ENCODE data around the gene CDH23. TPM values are rescaled to one million over a fixed set of nuclear protein-coding genes. Genes with fewer than 3 reads are reported as not detected.

The CDH23 gene
- total and polyA plus RNA-seq, 2 of the 8 experiments (the other 6 are each of a cell fraction or from before 2014, with no cell fraction given) = 1.9 to 4.9 TPM

- ChIA-PET POLR2A (ENCODE audit: partially characterized antibody) (interaction anchor here (1.7 kb wide), 1 partner anchor 14 kb away, joined by 4 read pairs; no protein-coding TSS in a partner anchor), CTCF (ENCODE audit: partially characterized antibody) (interaction anchor here (0.8 to 1.8 kb wide), 6 partner anchors 9 to 512 kb away, joined by 3 to 6 read pairs (median 4); no protein-coding TSS in a partner anchor)
- Histone ChIP-seq H4K5ac (ENCODE audit: insufficient read length, low read depth, low read length) (no peak overlapping the region), H2BK5ac (ENCODE audit: low read depth, low read length) (no peak overlapping the region), H3K36me3 (ENCODE audit: control insufficient read depth in 2 of 4, insufficient read depth in 4 of 4, low read length in 3 of 4) (peaks cover 43 to 72% (median 64%) of the 10 kb centered on the region in 4 experiments), H2BK120ac (replicated peaks; ENCODE audit: low read depth, low read length) (no peak overlapping the region), H3K56ac (replicated peaks; ENCODE audit: insufficient read length, low read depth, low read length) (no peak overlapping the region), H3K14ac (ENCODE audit: insufficient read length) (no peak overlapping the region), H3K9ac (replicated peaks in 1 of 4; ENCODE audit: extremely low read depth in 1 of 4, low read depth in 3 of 4, low read length in 3 of 4) (no peak overlapping the region), H3K4me3 (ENCODE audit: extremely low read depth in 1 of 4, insufficient read depth in 2 of 4, low read depth in 3 of 4, low read length in 4 of 4) (no peak overlapping the region), H3K18ac (ENCODE audit: extremely low read depth, low read length) (no peak overlapping the region), H2BK12ac (ENCODE audit: low read depth, low read length) (no peak overlapping the region), H3K4ac (replicated peaks; ENCODE audit: insufficient read length, low read depth, low read length) (no peak overlapping the region), H4K8ac (ENCODE audit: extremely low read depth, insufficient read depth, low read length) (no peak overlapping the region), H2AK5ac (ENCODE audit: low read depth, low read length) (no peak overlapping the region), H3K79me2 (ENCODE audit: control insufficient read depth in 1 of 2, insufficient read depth in 2 of 2, low read length in 2 of 2) (peaks cover 4 to 27% of the 10 kb centered on the region in 2 experiments; a peak in 3 of 4 replicates), H3K4me2 (ENCODE audit: insufficient read depth in 1 of 2, low read depth in 2 of 2, low read length in 2 of 2) (no peak overlapping the region), H3K4me1 (replicated peaks in 1 of 4; ENCODE audit: control insufficient read depth in 3 of 4, insufficient read depth in 4 of 4, low read length in 3 of 4) (no peaks in the 10 kb centered on the region; a peak in 1 of 7 replicates), H2BK15ac (ENCODE audit: low read length) (no peak overlapping the region), H3K23me2 (ENCODE audit: low read depth, low read length) (no peaks in the 10 kb centered on the region), H4K20me1 (replicated peaks in 1 of 2; ENCODE audit: control insufficient read depth in 1 of 2, insufficient read depth in 2 of 2, low read length in 2 of 2) (peaks cover 3 to 13% of the 10 kb centered on the region in 2 experiments), H3K9me3 (ENCODE audit: insufficient read depth in 2 of 2, low read depth in 1 of 2, low read length in 1 of 2) (no peaks in the 10 kb centered on the region), H2BK20ac (ENCODE audit: low read length) (no peak overlapping the region), H4K91ac (replicated peaks; ENCODE audit: insufficient read length, low read length) (no peak overlapping the region), H3K27me3 (replicated peaks in 1 of 4; ENCODE audit: control insufficient read depth in 3 of 4, extremely low read depth in 1 of 4, insufficient read depth in 3 of 4, low read length in 3 of 4) (no peaks in the 10 kb centered on the region), H3K79me1 (ENCODE audit: low read depth, low read length) (peaks cover 3% of the 10 kb centered on the region), H3K23ac (ENCODE audit: insufficient read length) (no peak overlapping the region), H3K27ac (ENCODE audit: low read depth, low read length) (no peak overlapping the region), H2AFZ (ENCODE audit: low read length) (no peak overlapping the region)
- no peak for TF ChIP-seq GTF2F1 (IDR thresholded peaks at IDR 0.05; ENCODE audit: borderline replicate concordance, low read depth, low read length)
- no peak for TF ChIP-seq ASH2L (IDR thresholded peaks at IDR 0.05; ENCODE audit: low read length)
- no peak for TF ChIP-seq RNF2 (IDR thresholded peaks at IDR 0.05; ENCODE audit: borderline replicate concordance, low read depth, low read length, missing control alignments, poor library complexity, severe bottlenecking)
- no peak for TF ChIP-seq YY1 (IDR thresholded peaks at IDR 0.05; ENCODE audit: low read depth, low read length)
- TF ChIP-seq TEAD4 (IDR thresholded peaks at IDR 0.05; ENCODE audit: low read depth, low read length) = no peak
- DNase-seq (ENCODE audit: low read depth in 1 of 2, low spot score in 2 of 2) = no peak
- no peak for FAIRE-seq
- WGBS, 2 experiments (ENCODE audit: extremely low coverage in 1 of 2, insufficient coverage in 1 of 2, insufficient read length in 1 of 2, insufficient replicate concordance in 2 of 2, low coverage in 1 of 2, low lambda C conversion rate in 2 of 2, missing lambda C conversion rate in 1 of 2) = 97% methylated on average over 5 of the region's 5 CpGs; no CpG with 5 or more reads in 1 of the 2 experiments
These were observed 432.5 kb downstream of the CDH23 start for GRCh38 chr10:71829171-71829570.
